Testis (tissue), 3 donors: ENCODE data around the gene PTPRK. TPM values are rescaled to one million over a fixed set of nuclear protein-coding genes. Genes with fewer than 3 reads are reported as not detected.

Source experiments
- DNase-seq: peaks from one replicate; pipeline ENCODE4 v3.0.0-alpha.2; 2019
- H3K27ac ChIP-seq, 2 donors: fragments of 200-600 bp; sonication (generic); one replicate each; pipeline ENCODE4 v1.5.1; 2019
- H3K27me3 ChIP-seq: fragments of 200-600 bp; sonication (generic); one replicate; pipeline ENCODE4 v1.5.1; 2019
- H3K36me3 ChIP-seq: fragments of 200-600 bp; sonication (generic); one replicate; pipeline ENCODE4 v1.5.1; 2017; ENCODE audit warnings: low read depth; ENCODE audit errors: missing control alignments
- H3K4me1 ChIP-seq: fragments of 200-600 bp; sonication (generic); one replicate; pipeline ENCODE4 v1.5.1; 2019
- H3K4me3 ChIP-seq, 2 donors: fragments of 200-600 bp; sonication (generic); one replicate each; pipeline ENCODE4 v1.5.1; 2017 to 2019
- H3K9me3 ChIP-seq: fragments of 200-600 bp; sonication (generic); one replicate; pipeline ENCODE4 v1.5.1; 2017
- CTCF ChIP-seq, 3 experiments: fragments of 450-650 bp in 2 of 3; fragments of 200-600 bp in 1 of 3; sonication (generic) in 1 of 3; IDR thresholded peaks; one replicate each; pipeline ENCODE4 v1.5.1; 2016 to 2019; ENCODE audit warnings: antibody characterized with exemption in 3 of 3, mild to moderate bottlenecking in 2 of 3, moderate library complexity in 1 of 3
- POLR2A ChIP-seq: fragments of 450-650 bp; IDR thresholded peaks from one replicate; pipeline ENCODE4 v1.6.1; 2017; ENCODE audit warnings: antibody characterized with exemption, mild to moderate bottlenecking, moderate library complexity
- WGBS, 2 donors: methylation state at CpG; one replicate each; pipeline ENCODE4 v1.1.5; 2018; 5-methylcytosine and 5-hydroxymethylcytosine counted together
- intact Hi-C: fragments of 100-400 bp; cut with DNase I; formaldehyde crosslinking; loops from one replicate; pipeline ENCODE4 v1.15.1; 2023; ENCODE audit warnings: low total_unique reads
- polyA plus RNA-seq: library from polyadenylated mRNA; stranded (reverse); fragments of 350-450 nt; fragmentation: Illumina TruSeq; extraction: RNeasy Lipid Tissue Mini Kit (QIAGEN cat#74804); gene quantifications from one replicate; pipeline ENCODE4 v1.2.3, GENCODE V29; 2014; ENCODE audit warnings: low read depth, low replicate concordance; ENCODE audit not compliant: insufficient read depth
- total RNA-seq, 2 donors: library from RNA; depleted of rRNA; stranded (reverse); fragments of >200 nt; gene quantifications; one replicate each; pipeline ENCODE4 v1.2.3, GENCODE V29; 2016

Gene PTPRK
- total and polyA plus RNA-seq, 3 donors from 2014 or later, result 9.1 to 13.3 (median 12.5) TPM

DNA sequence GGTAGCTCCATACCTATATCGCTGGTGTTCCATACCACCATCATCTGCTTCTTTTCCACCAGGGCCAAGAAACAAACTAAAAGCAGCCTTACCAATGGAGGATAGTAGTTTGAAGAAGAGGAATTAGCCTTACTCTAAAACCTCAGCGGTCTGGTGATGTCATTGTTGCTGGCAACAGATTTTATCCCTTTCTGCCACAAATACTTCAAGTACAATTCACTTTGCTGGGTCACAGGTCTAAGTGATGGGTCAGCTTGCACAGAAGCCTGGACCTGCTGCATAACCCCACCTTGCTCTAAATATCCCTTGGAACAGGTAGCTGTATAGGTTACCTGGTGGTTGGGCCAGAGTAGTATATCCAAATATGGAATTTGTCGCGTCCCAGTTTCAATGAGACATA lies 566.3 kb downstream of the PTPRK start:
- no peak for TF ChIP-seq CTCF (IDR thresholded peaks at IDR 0.05)
- no peak for TF ChIP-seq POLR2A
- Histone ChIP-seq H3K9me3 (no peaks in the 10 kb centered on the region), H3K4me1 (no peaks in the 10 kb centered on the region), H3K27ac (no peak overlapping the region), H3K27me3 (no peaks in the 10 kb centered on the region), H3K4me3 (no peak overlapping the region), H3K36me3 (no peaks in the 10 kb centered on the region)
- no peak for DNase-seq
- intact Hi-C loops, result no loop called here
- 90 to 93% methylated on average over 4 of the region's 4 CpGs for WGBS, 2 donors

DNA sequence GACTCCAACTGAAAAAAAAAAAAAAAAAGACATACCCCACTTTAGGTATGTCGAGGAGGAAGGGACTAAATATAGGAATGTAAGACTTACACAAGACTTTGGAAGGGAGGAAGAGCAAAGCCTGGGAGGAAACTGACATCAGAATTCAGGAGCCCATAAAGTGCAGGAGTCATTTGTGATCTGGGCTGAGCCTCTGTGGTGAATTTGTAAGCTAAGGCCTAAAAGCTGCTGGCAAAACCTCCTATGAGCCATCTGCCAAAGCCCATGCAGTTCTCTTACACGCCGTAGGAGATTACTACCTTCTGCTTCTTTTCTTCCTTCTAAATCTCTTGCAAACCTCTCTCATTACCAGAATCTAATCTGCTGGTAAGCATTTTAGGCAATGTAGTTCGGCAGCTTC lies 567.6 kb downstream of the PTPRK start:
- WGBS, 2 donors, result 61 to 72% methylated on average over 4 of the region's 4 CpGs
- no peak overlapping the region for H3K27ac ChIP-seq
- no peak overlapping the region for H3K4me3 ChIP-seq
- no peaks in the 10 kb centered on the region for H3K27me3 ChIP-seq
- H3K9me3 ChIP-seq, result no peaks in the 10 kb centered on the region
- no peaks in the 10 kb centered on the region for H3K36me3 ChIP-seq
- H3K4me1 ChIP-seq, result no peaks in the 10 kb centered on the region
- intact Hi-C loops, result no loop called here
- DNase-seq, result no peak
- no peak for TF ChIP-seq CTCF (IDR thresholded peaks at IDR 0.05)
- TF ChIP-seq POLR2A, result no peak

GRCh38 chr6:127952176-127952575 lies 568.2 kb downstream of the PTPRK start:
- intact Hi-C loops, result no loop called here

DNA sequence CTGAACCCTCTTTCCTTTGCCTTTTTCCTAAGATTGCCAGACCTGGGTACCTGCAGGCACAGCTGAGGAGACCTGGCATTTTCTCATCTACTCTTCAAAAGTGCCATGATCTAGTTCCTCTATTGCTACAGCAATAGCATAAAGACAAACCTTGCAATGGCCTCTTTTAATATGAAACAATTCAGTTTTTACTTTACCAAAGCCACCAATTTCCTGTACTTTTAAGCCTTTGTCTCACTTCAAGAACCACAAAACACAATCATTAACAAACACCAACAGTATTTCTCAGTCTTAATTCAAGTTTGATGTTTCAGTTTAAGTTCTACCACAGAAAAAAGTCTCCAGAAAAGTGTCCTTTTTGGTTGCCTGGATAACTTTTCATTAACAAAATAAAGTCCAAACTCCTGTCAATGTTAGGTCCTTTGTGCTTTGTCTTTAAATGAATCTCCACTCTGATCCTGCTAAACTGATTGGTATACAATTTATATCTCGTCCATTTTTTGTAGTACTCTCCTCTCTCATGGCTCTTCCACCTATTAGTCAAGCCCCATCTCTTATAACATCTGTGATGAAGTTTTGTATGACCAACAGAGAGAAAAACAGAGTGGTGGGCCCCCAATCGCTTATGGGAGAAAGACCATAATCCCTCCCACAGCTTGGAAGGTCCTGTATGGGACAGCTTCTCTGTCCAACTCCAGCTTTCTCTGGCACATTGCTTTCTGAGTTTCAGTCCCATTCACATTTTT lies 569.1 kb downstream of the PTPRK start:
- Histone ChIP-seq H3K4me3 (no peak overlapping the region), H3K27ac (no peak overlapping the region), H3K9me3 (no peaks in the 10 kb centered on the region), H3K27me3 (no peaks in the 10 kb centered on the region), H3K36me3 (no peaks in the 10 kb centered on the region), H3K4me1 (no peaks in the 10 kb centered on the region)
- DNase-seq, result no peak
- TF ChIP-seq CTCF (IDR thresholded peaks at IDR 0.05), result no peak
- TF ChIP-seq POLR2A, result no peak
- WGBS, 2 donors, result 82 to 88% methylated on average over 2 of the region's 2 CpGs
- intact Hi-C loops, result no loop called here

More at GRCh38 chr6:127952176-127952575, 568.2 kb downstream of the PTPRK start:
- WGBS, 2 donors, result 91 to 95% methylated on average over 5 of the region's 5 CpGs
- DNase-seq, result no peak
- no peaks in the 10 kb centered on the region for H3K36me3 ChIP-seq
- H3K4me3 ChIP-seq, result no peak overlapping the region
- TF ChIP-seq POLR2A (no peak), CTCF (IDR thresholded peaks at IDR 0.05) (no peak)
- no peaks in the 10 kb centered on the region for H3K9me3 ChIP-seq
- H3K4me1 ChIP-seq, result no peaks in the 10 kb centered on the region
- no peak overlapping the region for H3K27ac ChIP-seq
- H3K27me3 ChIP-seq, result no peaks in the 10 kb centered on the region
